Measurements from ENCODE around the gene POLR2E. TPM values are rescaled to one million over a fixed set of nuclear protein-coding genes. Genes with fewer than 3 reads are reported as not detected.
A peak's percentile ranks its signal among the peaks of the same experiment; 100 is the strongest.

Gene POLR2E
- total and polyA plus RNA-seq, 2 of the 13 experiments (the other 11 are each of a cell fraction or from before 2014, with no cell fraction given): 140 to 272 TPM

DNA sequence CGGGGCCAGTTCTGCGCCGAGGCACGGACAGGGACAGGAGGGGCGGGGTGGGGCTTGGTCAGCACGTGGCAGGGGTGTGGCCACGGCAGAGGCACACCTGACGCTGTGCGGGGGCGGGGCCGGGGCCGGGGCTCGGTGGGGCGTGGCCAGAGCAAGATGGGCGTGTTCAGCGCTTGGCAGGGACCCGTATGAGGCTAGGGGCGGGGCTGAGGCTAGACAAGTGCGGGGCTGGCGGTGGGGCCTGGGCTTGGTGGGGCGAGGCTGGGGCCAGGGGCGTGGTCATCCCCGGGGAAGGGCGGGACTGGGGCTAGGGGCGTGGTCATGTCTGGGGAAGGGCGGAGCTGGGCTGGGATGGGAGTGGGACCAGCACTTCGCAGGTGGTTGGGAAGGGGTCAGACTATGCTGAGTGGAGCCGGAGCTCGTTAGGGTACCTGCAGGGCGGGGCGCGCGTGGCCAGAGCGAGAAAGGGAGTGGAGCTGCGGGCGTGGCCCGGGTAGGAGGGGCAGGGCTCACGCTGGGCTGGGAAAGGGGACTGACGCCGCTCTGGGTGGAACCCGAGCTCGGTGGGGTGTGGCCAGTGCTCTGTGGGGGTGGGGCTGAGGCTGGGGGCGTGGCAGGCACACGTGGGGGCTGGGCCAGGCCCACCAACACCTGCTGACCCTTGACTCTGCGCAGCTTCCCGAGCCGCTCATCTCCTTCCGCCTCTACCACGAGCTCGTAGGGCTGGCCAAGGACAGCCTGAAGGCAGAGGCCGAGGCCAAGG is 12.8 kb downstream of the POLR2E start:
- no peak overlapping the region for H3K27ac ChIP-seq (ENCODE audit: extremely low read length, insufficient read depth, low read length)
- no peaks in the 10 kb centered on the region for H3K27me3 ChIP-seq (ENCODE audit: control insufficient read depth in 1 of 2, insufficient read depth in 2 of 2, low read length in 2 of 2)
- intact Hi-C loops (cut with micrococcal nuclease; ENCODE audit: unreplicated experiment): no loop called here
- ATAC-seq (peak; percentile 27), DNase-seq (ENCODE audit: low spot score) (no peak), FAIRE-seq (no peak)
- no peak overlapping the region for H3K9ac ChIP-seq (ENCODE audit: insufficient read depth, low read depth, low read length)
- ChIA-PET CTCF (ENCODE audit: low intra/inter-chr PET ratio, low total read pairs) (no interaction called here), POLR2A (interaction anchor here (0.9 kb wide), 1 partner anchor 12 kb away, joined by 4 read pairs; no protein-coding TSS in a partner anchor)
- H3K4me3 ChIP-seq (replicated peaks in 1 of 3; ENCODE audit: insufficient read depth in 1 of 3, low read depth in 2 of 3, low read length in 3 of 3): no peak overlapping the region
- BruUV-seq (replicated peaks): no TSS peak
- no peak overlapping the region for H2AFZ ChIP-seq (ENCODE audit: low read length)
- H3K4me1 ChIP-seq (ENCODE audit: insufficient read depth, low read length): peaks cover 9% of the 10 kb centered on the region
- 90% methylated on average over 43 of the region's 51 CpGs for WGBS (ENCODE audit: low lambda C conversion rate)
- TF ChIP-seq CBFB (CRISPR knock-in tag; IDR thresholded peaks at IDR 0.05): no peak
- 0 out of 2 replicates have a peak, but pooled peaks have one; percentile 9 for TF ChIP-seq BHLHE40 (IDR thresholded peaks at IDR 0.05; ENCODE audit: low read length)
- no peaks in the 10 kb centered on the region for H3K9me3 ChIP-seq (ENCODE audit: low read length)
- peaks cover 0 to 7% of the 10 kb centered on the region in 2 experiments; a peak in 3 of 5 replicates for H3K36me3 ChIP-seq (replicated peaks in 1 of 2; ENCODE audit: control insufficient read depth in 1 of 2, insufficient read depth in 2 of 2, low read length in 2 of 2)
- in situ Hi-C loops (cut with HindIII; ENCODE audit: extremely low pct_ligation_motif_present, low pct_unique_long_range_greater_than_20kb): no loop called here
- no peaks in the 10 kb centered on the region for H3K79me2 ChIP-seq (ENCODE audit: insufficient read depth, low read length)
- no peaks in the 10 kb centered on the region for H4K20me1 ChIP-seq (ENCODE audit: insufficient read depth, low read length)
- H3K4me2 ChIP-seq (ENCODE audit: low read depth, low read length): no peak overlapping the region

DNA sequence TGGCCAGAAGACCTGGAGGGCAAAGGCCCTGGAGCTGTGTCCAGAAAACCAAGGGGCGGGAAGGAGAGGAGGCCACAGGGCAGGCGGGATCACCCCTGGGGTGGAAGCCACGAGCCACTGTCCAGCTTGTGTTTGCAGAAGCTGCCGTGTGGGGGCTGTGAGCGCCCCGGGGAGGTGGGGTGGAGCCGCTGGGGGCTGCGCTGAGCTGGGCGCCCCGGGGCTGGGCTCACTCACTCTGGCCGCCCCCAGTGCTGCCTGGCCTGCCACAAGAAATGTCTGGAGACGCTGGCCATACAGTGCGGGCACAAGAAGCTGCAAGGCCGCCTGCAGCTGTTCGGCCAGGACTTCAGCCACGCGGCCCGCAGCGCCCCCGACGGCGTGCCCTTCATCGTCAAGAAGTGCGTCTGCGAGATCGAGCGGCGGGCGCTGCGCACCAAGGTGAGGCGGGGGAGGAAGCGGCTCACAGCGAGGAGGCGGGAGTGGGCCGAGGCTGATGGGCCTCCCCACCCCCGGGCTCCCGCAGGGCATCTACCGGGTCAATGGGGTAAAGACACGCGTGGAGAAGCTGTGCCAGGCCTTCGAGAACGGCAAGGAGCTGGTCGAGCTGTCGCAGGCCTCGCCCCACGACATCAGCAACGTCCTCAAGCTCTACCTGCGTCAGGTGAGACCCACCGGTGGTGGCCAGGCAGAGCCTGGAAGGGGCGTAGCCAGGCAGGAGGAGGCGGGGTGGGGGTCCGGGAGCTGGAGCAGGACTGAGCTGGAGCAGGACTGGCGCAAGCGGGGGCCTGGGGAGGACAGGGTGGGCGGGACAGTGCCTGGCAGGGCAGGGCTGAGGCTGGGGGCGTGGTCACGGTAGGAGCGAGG is 13.6 kb downstream of the POLR2E start:
- Histone ChIP-seq H3K27me3 (ENCODE audit: control insufficient read depth in 1 of 2, insufficient read depth in 2 of 2, low read length in 2 of 2) (no peaks in the 10 kb centered on the region), H3K36me3 (replicated peaks in 1 of 2; ENCODE audit: control insufficient read depth in 1 of 2, insufficient read depth in 2 of 2, low read length in 2 of 2) (peaks cover 0 to 7% of the 10 kb centered on the region in 2 experiments; a peak in 3 of 5 replicates), H3K79me2 (ENCODE audit: insufficient read depth, low read length) (no peaks in the 10 kb centered on the region), H3K9me3 (ENCODE audit: low read length) (no peaks in the 10 kb centered on the region), H2AFZ (ENCODE audit: low read length) (no peak overlapping the region), H3K4me1 (ENCODE audit: insufficient read depth, low read length) (peaks cover 11% of the 10 kb centered on the region), H3K27ac (ENCODE audit: extremely low read length, insufficient read depth, low read length) (no peak overlapping the region), H3K9ac (ENCODE audit: insufficient read depth, low read depth, low read length) (no peak overlapping the region), H3K4me2 (ENCODE audit: low read depth, low read length) (no peak overlapping the region), H3K4me3 (replicated peaks in 1 of 3; ENCODE audit: insufficient read depth in 1 of 3, low read depth in 2 of 3, low read length in 3 of 3) (no peak overlapping the region), H4K20me1 (ENCODE audit: insufficient read depth, low read length) (no peaks in the 10 kb centered on the region)
- peak; percentile 16 for ATAC-seq
- ChIA-PET POLR2A (interaction anchor here (0.9 to 1.3 kb wide), 2 partner anchors 12 to 16 kb away, joined by 3 to 5 read pairs; no protein-coding TSS in a partner anchor), CTCF (ENCODE audit: low intra/inter-chr PET ratio, low total read pairs) (no interaction called here)
- no peak for DNase-seq (ENCODE audit: low spot score)
- in situ Hi-C loops (cut with HindIII; ENCODE audit: extremely low pct_ligation_motif_present, low pct_unique_long_range_greater_than_20kb): no loop called here
- no peak for FAIRE-seq
- intact Hi-C loops (cut with micrococcal nuclease; ENCODE audit: unreplicated experiment): no loop called here
- no TSS peak for BruUV-seq (replicated peaks)
- WGBS (ENCODE audit: low lambda C conversion rate): 88% methylated on average over 44 of the region's 58 CpGs
- TF ChIP-seq, protein P1, sequence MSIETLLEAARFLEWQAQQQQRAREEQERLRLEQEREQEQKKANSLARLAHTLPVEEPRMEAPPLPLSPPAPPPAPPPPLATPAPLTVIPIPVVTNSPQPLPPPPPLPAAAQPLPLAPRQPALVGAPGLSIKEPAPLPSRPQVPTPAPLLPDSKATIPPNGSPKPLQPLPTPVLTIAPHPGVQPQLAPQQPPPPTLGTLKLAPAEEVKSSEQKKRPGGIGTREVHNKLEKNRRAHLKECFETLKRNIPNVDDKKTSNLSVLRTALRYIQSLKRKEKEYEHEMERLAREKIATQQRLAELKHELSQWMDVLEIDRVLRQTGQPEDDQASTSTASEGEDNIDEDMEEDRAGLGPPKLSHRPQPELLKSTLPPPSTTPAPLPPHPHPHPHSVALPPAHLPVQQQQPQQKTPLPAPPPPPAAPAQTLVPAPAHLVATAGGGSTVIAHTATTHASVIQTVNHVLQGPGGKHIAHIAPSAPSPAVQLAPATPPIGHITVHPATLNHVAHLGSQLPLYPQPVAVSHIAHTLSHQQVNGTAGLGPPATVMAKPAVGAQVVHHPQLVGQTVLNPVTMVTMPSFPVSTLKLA (IDR thresholded peaks at IDR 0.05): no peak
- TF ChIP-seq, protein P2, sequence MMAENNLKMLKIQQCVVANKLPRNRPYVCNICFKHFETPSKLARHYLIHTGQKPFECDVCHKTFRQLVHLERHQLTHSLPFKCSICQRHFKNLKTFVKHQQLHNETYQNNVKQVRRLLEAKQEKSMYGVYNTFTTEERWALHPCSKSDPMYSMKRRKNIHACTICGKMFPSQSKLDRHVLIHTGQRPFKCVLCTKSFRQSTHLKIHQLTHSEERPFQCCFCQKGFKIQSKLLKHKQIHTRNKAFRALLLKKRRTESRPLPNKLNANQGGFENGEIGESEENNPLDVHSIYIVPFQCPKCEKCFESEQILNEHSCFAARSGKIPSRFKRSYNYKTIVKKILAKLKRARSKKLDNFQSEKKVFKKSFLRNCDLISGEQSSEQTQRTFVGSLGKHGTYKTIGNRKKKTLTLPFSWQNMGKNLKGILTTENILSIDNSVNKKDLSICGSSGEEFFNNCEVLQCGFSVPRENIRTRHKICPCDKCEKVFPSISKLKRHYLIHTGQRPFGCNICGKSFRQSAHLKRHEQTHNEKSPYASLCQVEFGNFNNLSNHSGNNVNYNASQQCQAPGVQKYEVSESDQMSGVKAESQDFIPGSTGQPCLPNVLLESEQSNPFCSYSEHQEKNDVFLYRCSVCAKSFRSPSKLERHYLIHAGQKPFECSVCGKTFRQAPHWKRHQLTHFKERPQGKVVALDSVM (CRISPR knock-in tag; IDR thresholded peaks at IDR 0.05): no peak
- TF ChIP-seq, protein P3, sequence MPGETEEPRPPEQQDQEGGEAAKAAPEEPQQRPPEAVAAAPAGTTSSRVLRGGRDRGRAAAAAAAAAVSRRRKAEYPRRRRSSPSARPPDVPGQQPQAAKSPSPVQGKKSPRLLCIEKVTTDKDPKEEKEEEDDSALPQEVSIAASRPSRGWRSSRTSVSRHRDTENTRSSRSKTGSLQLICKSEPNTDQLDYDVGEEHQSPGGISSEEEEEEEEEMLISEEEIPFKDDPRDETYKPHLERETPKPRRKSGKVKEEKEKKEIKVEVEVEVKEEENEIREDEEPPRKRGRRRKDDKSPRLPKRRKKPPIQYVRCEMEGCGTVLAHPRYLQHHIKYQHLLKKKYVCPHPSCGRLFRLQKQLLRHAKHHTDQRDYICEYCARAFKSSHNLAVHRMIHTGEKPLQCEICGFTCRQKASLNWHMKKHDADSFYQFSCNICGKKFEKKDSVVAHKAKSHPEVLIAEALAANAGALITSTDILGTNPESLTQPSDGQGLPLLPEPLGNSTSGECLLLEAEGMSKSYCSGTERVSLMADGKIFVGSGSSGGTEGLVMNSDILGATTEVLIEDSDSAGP (CRISPR knock-in tag; IDR thresholded peaks at IDR 0.05; ENCODE audit: borderline replicate concordance): peak; percentile 15; the same call in 1 of the 2 replicates
- TF ChIP-seq, protein P4, sequence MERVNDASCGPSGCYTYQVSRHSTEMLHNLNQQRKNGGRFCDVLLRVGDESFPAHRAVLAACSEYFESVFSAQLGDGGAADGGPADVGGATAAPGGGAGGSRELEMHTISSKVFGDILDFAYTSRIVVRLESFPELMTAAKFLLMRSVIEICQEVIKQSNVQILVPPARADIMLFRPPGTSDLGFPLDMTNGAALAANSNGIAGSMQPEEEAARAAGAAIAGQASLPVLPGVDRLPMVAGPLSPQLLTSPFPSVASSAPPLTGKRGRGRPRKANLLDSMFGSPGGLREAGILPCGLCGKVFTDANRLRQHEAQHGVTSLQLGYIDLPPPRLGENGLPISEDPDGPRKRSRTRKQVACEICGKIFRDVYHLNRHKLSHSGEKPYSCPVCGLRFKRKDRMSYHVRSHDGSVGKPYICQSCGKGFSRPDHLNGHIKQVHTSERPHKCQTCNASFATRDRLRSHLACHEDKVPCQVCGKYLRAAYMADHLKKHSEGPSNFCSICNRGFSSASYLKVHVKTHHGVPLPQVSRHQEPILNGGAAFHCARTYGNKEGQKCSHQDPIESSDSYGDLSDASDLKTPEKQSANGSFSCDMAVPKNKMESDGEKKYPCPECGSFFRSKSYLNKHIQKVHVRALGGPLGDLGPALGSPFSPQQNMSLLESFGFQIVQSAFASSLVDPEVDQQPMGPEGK (CRISPR knock-in tag; IDR thresholded peaks at IDR 0.05): peak; percentile 47; the same call in 1 of the 2 replicates
